GF-D8 (cell line): Measurements from ENCODE around the gene ZNF668.

Experiments used
- DNase-seq: peaks from one replicate; lab custom pipeline; 2025; lab: John Stamatoyannopoulos, UW

ZNF668 gene

DNA sequence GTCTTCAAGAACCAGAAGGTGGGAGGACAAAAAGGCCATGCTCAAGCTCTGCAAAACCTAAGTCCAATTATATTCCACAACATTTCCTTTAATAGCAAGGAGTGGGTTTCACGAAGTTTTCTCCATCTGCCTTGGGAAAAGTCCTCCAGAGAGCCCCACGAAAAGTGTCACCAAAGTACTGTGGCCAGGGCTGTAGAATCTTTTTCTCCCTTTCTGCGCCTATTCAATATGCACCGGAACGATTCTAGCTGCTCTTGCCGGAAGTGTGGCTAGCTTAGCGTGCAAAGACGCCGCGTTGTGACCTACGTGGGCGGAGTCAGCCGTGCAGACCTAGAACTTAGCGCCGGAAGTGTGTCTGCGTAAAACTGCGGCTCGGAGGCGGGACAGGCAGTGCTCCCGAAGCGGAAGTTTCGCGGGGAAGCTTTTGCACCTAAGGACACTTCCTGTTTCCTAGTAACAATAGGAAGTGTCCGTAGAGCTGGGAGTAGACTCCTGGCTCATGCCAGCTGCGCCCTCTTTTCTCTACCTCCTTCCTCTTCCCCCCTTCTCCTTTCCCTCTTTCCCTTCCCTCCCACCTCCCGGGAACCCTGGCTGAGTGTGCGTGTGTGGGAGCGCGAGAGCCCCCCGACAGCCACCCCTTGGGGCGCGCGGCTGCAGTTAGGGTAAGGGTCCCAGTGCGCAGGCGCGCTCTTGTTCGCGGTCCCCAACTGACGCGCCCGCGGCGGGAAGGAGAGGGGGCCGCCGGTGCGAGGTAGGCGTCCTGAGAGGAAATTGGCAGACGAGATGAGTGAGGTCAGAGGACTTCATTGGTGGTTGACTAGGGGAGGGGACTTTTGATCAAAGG is at the start of gene ZNF668, which contains the start of gene ZNF646:
ZNF668 (minus strand) TSS at position 271 of the 844 bp plus-strand sequence. CDS start 9,781 bp downstream, outside the sequence.
ZNF646 (plus strand) TSS at position 453 of the 844 bp plus-strand sequence. CDS start 1,903 bp downstream, outside the sequence.
- DNase-seq: peak; percentile 98

DNA sequence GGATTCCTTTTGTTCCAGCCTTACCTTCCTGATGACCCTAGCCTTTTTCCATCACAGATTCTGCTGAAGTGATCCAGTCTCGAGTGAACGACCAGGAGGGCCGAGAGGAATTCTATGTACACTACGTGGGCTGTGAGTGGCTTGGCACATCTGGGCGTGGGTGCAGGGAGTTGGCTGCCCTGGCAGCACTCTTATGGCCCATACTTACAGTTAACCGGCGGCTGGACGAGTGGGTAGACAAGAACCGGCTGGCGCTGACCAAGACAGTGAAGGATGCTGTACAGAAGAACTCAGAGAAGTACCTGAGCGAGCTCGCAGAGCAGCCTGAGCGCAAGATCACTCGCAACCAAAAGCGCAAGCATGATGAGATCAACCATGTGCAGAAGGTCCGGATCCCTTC is 46.1 kb upstream of the ZNF668 start:
- DNase-seq: no peak

DNA sequence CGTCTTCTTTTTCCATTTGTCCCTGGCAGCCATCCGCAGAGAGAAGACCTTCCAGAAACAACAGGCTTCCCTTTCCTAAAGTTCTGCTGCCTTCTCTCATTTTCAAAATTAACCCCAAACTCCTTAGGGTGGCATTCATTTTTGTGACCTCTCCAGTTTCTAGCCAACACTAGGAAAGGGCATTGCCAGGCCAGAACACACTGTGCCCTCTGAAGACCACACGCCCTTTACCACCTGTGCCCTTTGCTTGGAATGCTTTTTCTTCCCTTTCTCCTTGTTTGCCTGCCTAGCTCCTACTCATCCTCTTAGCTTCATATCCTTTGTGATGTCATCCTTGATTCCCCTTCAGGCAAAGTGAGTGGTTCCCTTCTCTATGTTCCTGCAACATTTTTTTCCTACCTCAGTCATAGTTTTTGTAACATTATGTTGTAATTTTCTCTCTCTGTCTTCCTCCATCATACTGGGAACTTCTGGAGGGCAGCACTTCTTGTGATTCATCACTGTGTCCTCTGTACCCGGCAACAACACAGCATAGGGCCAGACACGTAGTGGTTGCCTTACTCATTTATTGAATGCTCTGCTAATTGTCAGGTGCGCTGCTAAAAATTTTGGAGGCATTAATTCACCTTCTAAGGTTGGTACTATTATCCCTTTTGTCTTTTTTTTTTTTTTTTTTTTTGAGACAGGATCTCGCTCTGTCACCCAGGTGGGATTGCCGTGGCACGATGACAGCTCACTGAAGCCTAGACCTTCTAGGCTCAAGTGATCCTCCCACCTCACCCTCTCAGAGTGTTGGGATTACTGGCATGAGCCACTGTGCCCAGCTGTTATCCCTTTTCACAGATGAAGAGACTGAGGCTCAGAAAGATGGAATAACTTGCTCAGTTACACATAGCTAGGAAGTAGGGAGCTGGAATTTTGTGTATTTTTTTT is 44.4 kb upstream of the ZNF668 start:
- peak; percentile 24 for DNase-seq

- peak; percentile 94 for DNase-seq
Observed at GRCh38 chr16:31117384-31118222, 43.6 kb upstream of the ZNF668 start, which contains the start of gene KAT8. TSS of gene KAT8 (plus strand) at chr16:31117664. CDS start at chr16:31117682, 18 bp downstream.

DNA sequence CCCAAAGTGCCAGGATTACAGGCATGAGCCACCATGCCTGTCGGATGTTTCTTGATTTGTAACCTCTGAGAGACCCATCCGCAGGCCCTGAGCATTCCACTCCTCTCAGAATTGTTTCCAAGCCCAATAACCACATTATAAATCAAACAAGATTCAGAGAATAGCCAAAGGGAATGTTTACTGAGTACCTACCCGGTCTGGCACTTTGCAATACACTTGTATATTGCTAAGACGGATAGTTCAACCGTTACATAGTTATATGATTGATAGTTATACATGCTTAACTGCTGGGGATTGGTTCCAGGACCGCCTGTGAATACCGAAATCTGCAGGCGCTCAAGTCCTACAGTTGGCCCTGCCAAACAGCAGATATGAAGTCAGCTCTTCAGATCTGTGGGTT is 40.4 kb upstream of the ZNF668 start:
- DNase-seq: no peak

DNA sequence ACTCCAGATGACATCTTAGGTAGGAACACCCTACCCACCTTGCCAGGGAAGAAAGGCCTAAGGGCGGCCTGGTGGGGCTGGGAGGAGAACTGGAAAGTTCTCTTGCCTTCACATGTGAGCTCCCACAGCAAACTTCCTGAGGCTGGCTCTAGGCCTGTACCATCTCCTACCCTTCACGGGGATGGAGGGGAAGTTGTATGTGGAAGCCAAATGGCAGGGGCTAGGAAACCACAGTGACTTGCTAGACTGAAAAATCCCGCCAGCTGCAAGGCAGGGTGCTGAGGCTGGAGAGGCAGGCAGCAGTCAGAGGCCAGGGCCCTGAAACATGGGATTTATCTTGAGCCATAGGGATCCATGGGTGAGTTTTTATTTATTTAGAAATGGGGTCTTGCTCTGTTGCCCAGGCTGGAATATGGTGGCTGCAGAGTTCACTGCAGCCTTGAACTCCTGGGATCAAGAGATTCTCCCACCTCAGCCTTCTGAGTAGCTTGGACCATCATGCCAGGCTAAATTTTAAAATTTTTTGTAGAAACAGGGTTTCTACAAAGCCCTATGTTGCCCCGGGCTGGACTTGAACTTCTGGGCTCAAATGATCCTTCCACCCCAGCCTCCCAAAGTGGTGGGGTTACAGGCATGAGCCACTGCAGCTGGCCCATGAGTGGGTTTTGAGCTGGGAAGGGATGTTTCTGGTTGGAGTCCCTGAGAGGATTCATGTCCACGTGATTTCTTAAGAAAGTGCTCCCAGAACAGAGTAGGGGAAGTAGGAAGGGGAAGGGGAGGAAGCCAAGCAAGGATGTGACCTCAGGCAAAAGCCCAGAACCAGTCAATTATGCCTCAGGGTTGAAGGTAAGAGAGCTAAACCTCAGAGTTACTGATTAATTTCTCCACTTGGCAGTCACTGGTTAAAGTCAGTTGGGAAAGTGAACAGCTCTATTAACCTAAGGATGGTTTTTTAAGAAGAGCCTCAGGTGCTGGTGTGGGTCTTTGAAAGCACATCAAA is 39.4 kb upstream of the ZNF668 start:
- peak; percentile 79 for DNase-seq

DNA sequence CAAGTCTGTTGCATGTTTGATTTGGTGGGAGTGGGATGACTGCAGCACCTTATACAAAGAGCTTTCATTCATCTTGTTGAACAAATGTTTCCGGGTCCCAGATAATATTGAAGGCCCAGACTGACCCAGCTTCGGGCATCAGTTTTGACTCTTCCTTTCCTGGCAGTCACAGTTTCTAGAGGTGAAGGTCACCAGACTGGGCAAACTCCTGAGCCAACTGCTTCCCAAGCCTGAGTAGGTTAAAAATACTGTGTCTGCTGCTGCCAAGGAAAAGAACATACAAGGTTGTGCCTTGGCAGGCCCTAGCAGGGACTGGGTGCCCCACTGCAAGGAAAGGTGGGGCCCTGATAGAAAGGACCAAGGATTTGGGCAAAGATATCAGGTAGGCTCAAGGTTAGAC is 38.7 kb upstream of the ZNF668 start:
- DNase-seq: no peak

GRCh38 chr16:31111881-31112466 is 37.9 kb upstream of the ZNF668 start:
- DNase-seq: no peak

- no peak for DNase-seq
Observed at GRCh38 chr16:31110106-31111034, 36.3 kb upstream of the ZNF668 start.

DNA sequence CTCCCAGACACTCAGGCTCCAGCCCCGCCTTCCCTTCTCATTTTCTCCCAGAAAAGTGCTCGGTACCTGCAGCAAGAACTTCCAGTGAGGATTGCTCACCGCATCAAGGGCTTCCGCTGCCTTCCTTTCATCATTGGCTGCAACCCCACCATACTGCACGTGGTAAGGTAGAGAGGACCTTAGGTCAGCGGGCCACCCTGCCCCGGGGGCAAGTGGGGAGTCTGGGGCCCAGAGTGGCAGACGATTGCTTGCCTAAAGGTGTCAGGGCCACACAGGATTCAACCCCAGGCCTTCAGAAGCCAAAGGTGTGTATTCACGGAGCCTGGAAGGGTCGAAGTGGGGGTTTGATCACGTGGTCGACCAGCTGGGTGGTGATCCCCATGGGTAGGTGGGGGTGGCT is 35.6 kb upstream of the ZNF668 start:
- DNase-seq: no peak

DNA sequence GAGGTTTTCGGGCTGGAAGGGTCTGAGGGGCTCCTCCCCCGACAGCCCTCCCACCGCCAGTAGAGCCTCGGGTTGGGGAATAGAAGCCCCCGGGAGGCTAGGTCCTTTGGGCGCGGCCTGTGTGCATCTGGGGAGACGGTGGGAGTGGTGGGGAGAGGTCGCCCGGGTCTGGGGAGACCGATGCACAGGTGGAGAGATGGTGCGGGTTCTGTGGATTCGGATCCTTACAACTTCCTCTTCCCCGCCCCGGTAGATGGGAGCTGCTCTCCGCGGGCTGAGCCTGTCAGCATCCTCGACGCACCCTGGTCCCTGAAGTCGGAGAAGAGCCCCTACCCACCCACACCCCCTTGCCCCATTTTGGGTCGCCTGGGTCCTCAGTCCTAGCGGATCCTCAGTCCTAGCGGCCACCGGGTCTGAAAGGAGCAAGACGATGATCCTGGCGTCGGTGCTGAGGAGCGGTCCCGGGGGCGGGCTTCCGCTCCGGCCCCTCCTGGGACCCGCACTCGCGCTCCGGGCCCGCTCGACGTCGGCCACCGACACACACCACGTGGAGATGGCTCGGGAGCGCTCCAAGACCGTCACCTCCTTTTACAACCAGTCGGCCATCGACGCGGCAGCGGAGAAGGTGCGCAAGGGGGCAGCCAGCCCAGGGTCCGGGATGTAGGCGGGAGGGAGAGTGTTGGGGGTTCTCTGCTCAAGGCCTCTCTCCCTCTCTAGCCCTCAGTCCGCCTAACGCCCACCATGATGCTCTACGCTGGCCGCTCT is 34.9 kb upstream of the ZNF668 start:
- DNase-seq: no peak

DNA sequence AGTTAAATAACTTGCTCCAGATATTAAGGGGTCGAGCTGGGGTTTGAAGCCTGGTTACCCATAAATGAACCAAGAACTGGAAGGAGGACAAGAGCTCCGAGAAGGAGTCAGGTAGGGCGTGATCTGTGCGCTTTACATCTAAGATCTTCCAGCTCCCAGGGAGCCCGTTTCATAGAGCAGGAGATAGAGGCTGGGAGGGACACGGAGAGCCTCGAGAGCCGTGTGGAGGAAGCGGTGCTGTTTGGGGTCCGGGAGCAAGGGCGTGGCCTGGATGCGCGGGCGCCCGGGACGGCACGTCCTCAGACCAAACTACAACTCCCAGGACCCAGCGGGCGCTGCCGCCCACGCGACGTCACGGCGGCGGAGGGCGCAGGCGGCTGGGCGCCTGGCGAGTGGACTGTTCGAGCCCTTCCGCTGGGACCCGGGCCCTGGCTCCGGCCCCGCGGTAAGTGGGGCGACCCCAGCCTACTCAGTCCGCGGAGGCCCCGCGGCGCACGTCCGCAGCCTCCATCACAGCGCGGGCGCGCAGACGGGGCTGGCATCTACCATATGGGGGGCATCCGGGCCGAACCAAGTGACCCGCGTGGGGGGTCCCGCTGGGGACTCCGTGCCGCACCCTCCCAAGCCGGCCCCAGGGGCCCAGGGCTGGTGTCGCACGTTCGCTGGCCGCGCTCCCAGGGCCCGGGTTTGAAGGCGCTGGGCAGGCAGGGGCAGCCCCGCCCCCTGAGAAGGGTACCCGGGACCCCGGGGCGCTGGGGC is 34.2 kb upstream of the ZNF668 start, which contains the start of gene BCKDK:
BCKDK (plus strand) TSS at position 352 of the 759 bp plus-strand sequence. CDS start 838 bp downstream, outside the sequence.
- DNase-seq: peak; percentile 28

DNA sequence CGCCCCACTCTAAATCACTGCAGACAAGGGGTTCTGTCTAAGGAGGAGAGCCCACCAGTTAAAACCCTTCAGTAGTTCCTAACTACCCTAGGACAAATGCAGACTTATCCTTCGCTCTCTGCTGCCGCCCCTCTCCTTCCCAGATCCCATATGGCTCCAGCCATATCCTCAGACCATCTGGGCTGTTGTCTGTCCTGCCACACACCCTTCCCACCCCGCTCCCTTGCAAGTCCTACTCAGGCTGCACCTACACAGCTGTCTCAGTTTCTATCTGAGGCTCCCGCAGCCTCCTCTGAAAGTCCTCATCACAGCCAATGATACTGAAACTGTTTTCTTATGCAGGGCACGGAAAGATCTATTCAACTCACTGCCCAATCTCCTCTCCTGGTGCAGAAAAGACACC is 33.4 kb upstream of the ZNF668 start:
- no peak for DNase-seq

- DNase-seq: no peak
Observed at GRCh38 chr16:31106509-31107464, 32.7 kb upstream of the ZNF668 start.

DNA sequence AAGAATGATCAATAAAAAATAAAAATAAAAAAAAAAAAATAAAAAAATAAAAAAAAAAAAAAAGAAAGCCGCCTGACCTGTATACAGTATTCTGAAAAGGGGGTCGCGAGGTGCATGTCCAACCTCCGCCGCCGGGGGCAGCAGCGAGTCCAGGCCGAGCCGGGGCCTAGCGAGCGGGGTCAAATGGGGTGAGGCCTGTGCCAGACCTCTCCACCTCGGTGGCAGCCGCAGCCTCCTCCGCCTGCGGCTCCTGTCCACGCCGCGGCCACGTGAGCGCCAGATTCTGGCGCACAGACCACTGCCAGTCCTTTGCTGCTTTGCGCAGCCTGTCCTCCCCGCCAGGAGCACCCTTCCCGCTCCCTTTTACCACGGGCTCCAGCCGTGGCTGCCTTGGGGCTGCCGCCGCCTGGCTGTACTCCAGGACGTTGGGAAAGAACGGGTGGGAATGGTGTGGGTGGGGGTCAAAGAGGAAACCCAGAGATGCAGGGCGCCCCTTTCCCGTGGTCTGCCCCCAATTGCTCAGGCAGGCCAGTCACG is 31.7 kb upstream of the ZNF668 start:
- peak; percentile 78 for DNase-seq
